ENCODE measurements around the gene PCSK6.

DNA sequence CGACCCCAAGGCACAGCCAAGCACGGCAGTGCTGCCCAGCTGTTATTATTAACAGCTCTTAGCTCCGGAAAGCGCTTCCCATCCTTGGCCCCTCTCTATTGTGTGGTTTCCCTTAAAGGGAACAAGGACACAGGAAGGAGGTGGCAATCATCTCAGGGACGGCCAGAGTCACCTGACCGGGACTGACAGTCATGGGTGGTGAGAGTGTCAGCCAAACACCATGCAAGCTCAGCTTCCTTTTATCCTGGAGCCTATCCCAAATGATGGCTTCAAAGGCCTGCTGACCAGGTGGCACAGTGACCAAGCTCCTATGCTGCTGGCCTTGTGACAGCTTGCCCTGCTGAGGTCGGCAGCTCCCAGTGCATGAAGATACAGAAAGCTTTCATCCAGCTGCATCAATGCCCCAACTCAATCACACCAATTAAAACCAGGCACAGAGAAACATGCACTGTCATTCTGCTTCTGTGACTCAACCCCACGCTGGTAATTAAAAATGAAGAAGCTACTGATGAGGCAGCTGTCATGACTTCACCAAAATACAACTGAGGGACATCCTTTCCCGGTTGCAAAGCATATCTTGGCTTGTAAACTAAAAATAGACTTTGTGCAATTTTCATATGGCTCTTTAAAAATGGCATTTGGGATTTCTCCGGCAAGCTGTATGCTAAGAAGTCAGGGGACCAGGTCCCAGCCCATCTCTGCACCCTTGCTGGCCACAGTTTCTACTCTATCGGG, 34.0 kb downstream of the PCSK6 start:
- TF ChIP-seq, protein P1, sequence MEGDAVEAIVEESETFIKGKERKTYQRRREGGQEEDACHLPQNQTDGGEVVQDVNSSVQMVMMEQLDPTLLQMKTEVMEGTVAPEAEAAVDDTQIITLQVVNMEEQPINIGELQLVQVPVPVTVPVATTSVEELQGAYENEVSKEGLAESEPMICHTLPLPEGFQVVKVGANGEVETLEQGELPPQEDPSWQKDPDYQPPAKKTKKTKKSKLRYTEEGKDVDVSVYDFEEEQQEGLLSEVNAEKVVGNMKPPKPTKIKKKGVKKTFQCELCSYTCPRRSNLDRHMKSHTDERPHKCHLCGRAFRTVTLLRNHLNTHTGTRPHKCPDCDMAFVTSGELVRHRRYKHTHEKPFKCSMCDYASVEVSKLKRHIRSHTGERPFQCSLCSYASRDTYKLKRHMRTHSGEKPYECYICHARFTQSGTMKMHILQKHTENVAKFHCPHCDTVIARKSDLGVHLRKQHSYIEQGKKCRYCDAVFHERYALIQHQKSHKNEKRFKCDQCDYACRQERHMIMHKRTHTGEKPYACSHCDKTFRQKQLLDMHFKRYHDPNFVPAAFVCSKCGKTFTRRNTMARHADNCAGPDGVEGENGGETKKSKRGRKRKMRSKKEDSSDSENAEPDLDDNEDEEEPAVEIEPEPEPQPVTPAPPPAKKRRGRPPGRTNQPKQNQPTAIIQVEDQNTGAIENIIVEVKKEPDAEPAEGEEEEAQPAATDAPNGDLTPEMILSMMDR (IDR thresholded peaks at IDR 0.05): no peak
- TF ChIP-seq EP300 (IDR thresholded peaks at IDR 0.05) (no peak), POLR2A (IDR thresholded peaks at IDR 0.05) (no peak)
